ENCODE measurements around the gene ETS1.

GRCh38 chr11:128509621-128510389 is 77.6 kb downstream of the ETS1 start:
- TF ChIP-seq POLR2A (IDR thresholded peaks at IDR 0.05) = no peak
- TF ChIP-seq, protein P1, sequence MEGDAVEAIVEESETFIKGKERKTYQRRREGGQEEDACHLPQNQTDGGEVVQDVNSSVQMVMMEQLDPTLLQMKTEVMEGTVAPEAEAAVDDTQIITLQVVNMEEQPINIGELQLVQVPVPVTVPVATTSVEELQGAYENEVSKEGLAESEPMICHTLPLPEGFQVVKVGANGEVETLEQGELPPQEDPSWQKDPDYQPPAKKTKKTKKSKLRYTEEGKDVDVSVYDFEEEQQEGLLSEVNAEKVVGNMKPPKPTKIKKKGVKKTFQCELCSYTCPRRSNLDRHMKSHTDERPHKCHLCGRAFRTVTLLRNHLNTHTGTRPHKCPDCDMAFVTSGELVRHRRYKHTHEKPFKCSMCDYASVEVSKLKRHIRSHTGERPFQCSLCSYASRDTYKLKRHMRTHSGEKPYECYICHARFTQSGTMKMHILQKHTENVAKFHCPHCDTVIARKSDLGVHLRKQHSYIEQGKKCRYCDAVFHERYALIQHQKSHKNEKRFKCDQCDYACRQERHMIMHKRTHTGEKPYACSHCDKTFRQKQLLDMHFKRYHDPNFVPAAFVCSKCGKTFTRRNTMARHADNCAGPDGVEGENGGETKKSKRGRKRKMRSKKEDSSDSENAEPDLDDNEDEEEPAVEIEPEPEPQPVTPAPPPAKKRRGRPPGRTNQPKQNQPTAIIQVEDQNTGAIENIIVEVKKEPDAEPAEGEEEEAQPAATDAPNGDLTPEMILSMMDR (IDR thresholded peaks at IDR 0.05) = no peak
